Keratinocyte (primary cell): ENCODE measurements around the gene IGFBP1.

Experiments used
- CTCF ChIP-seq, 3 experiments: IDR thresholded peaks in 1 of 3; conservative IDR thresholded peaks in 1 of 3; optimal IDR thresholded peaks in 1 of 3; 2 replicates in 2 of 3; 3 replicates in 1 of 3; pipeline versions ENCODE3 to v1.5.1; 2011; ENCODE audit warnings: low read length in 3 of 3, mild to moderate bottlenecking in 3 of 3, moderate library complexity in 2 of 3, control low read depth in 1 of 3, inconsistent platforms in 1 of 3; ENCODE audit not compliant: insufficient read depth in 2 of 3; ENCODE audit errors: extremely low read depth in 1 of 3
- EZH2 ChIP-seq: IDR thresholded peaks from one replicate; pipeline ENCODE4 v1.6.1; 2012; ENCODE audit warnings: inconsistent platforms, mild to moderate bottlenecking, low read length, moderate library complexity

- no peak for TF ChIP-seq CTCF (optimal IDR thresholded peaks at IDR 0.05 in 1 of 3, IDR thresholded peaks at IDR 0.05 in 1 of 3, conservative IDR thresholded peaks at IDR 0.05 in 1 of 3; ENCODE audit: extremely low read depth in 1 of 3, insufficient read depth in 2 of 3, low read length in 3 of 3)
- no peak for TF ChIP-seq EZH2
These were observed 2.9 kb upstream of the IGFBP1 start for GRCh38 chr7:45885264-45885882.
